B cell (primary cell): ENCODE measurements around the gene EFCAB8.

ENCODE experiments used
- CTCF ChIP-seq: fragments of 200-600 bp; IDR thresholded peaks from one replicate; pipeline ENCODE4 v1.8.0; 2022; ENCODE audit warnings: antibody characterized with exemption, mild to moderate bottlenecking
- EZH2 ChIP-seq: IDR thresholded peaks from 2 replicates; pipeline ENCODE4 v1.6.1; 2012; ENCODE audit warnings: borderline replicate concordance, low read depth, mild to moderate bottlenecking, moderate library complexity, low read length; ENCODE audit not compliant: insufficient read depth, poor library complexity, severe bottlenecking

- no peak for TF ChIP-seq CTCF
- no peak for TF ChIP-seq EZH2
Observed at GRCh38 chr20:32918751-32919150, 60.0 kb downstream of the EFCAB8 start.
